SW 1271 (cell line): ENCODE data around the gene RABL6.
A peak's percentile ranks its signal among the peaks of the same experiment; 100 is the strongest.
"Not testable (repeated sequence)": the region's sequence is repeated elsewhere in the genome, so short reads cannot be mapped to it uniquely, and the experiment has no call there.

ENCODE experiments used
- DNase-seq, 2 experiments: peaks; one replicate each; lab custom pipeline; 2025; lab: John Stamatoyannopoulos, UW

Gene RABL6

GRCh38 chr9:136881691-136882108 lies 74.0 kb downstream of the RABL6 start:
- DNase-seq = no peak

- DNase-seq = peak; percentile 78 to 83
Observed at GRCh38 chr9:136882109-136882946, 74.6 kb downstream of the RABL6 start.

GRCh38 chr9:136882947-136883283 lies 75.2 kb downstream of the RABL6 start:
- DNase-seq = not testable (repeated sequence)

- not testable (repeated sequence) for DNase-seq
Observed at GRCh38 chr9:136883670-136884069, 75.9 kb downstream of the RABL6 start.

GRCh38 chr9:136885950-136886578 lies 78.3 kb downstream of the RABL6 start, which contains the start of gene TRAF2:
Gene TRAF2 (plus strand): TSS chr9:136886516. CDS start chr9:136898741, 12,225 bp downstream.
- peak; percentile 84 to 97 for DNase-seq

GRCh38 chr9:136886610-136887597 lies 79.2 kb downstream of the RABL6 start:
- DNase-seq = peak in 1 of 2 experiments; percentile 17

- no peak for DNase-seq
Observed at GRCh38 chr9:136888454-136888853, 80.7 kb downstream of the RABL6 start.

GRCh38 chr9:136889858-136890257 lies 82.1 kb downstream of the RABL6 start:
- DNase-seq = no peak

- DNase-seq = no peak
Observed at GRCh38 chr9:136890661-136891060, 82.9 kb downstream of the RABL6 start.
